Spleen (tissue), 11 donors: ENCODE data around the gene LAMA5. TPM values are rescaled to one million over a fixed set of nuclear protein-coding genes. Genes with fewer than 3 reads are reported as not detected.

Experiments used
- DNase-seq: peaks from one replicate; pipeline ENCODE4 v3.0.0-alpha.2; 2020
- H3K27ac ChIP-seq, 8 donors: fragments of 200-600 bp; sonication (generic) in 7 of 8; 1 replicate in 4 of 8; 2 replicates in 4 of 8; pipeline versions ENCODE4 v1.5.0 to v1.8.0; 2016 to 2021; ENCODE audit warnings: inconsistent platforms in 4 of 8, mild to moderate bottlenecking in 4 of 8, moderate library complexity in 1 of 8
- H3K27me3 ChIP-seq, 7 donors: fragments of 200-600 bp; sonication (generic) in 6 of 7; replicated peaks in 1 of 7; 1 replicate in 4 of 7; 2 replicates in 3 of 7; pipeline versions ENCODE4 v1.5.0 to v1.8.0; 2016 to 2021; ENCODE audit warnings: inconsistent platforms in 3 of 7, mild to moderate bottlenecking in 1 of 7
- H3K36me3 ChIP-seq, 6 donors: fragments of 200-600 bp; sonication (generic) in 5 of 6; 1 replicate in 4 of 6; 2 replicates in 2 of 6; pipeline versions ENCODE4 v1.5.0 to v1.8.0; 2016 to 2021; ENCODE audit warnings: inconsistent platforms in 2 of 6
- H3K4me1 ChIP-seq, 6 donors: fragments of 200-600 bp; sonication (generic) in 5 of 6; 1 replicate in 3 of 6; 2 replicates in 3 of 6; pipeline versions ENCODE4 v1.5.0 to v1.8.0; 2016 to 2021; ENCODE audit warnings: inconsistent platforms in 3 of 6
- H3K4me3 ChIP-seq, 8 donors: fragments of 200-600 bp; sonication (generic) in 7 of 8; 1 replicate in 4 of 8; 2 replicates in 4 of 8; pipeline versions ENCODE4 v1.5.0 to v1.8.0; 2016 to 2021; ENCODE audit warnings: inconsistent platforms in 4 of 8, mild to moderate bottlenecking in 4 of 8, moderate library complexity in 2 of 8
- H3K9me3 ChIP-seq, 8 donors: fragments of 200-600 bp; sonication (generic) in 7 of 8; 1 replicate in 4 of 8; 2 replicates in 4 of 8; pipeline versions ENCODE4 v1.5.0 to v1.8.0; 2016 to 2021; ENCODE audit warnings: inconsistent platforms in 4 of 8
- POLR2A ChIP-seq, 3 donors: fragments of 450-650 bp; IDR thresholded peaks; one replicate each; pipeline ENCODE4 v1.5.1; 2017; ENCODE audit warnings: antibody characterized with exemption in 3 of 3, mild to moderate bottlenecking in 1 of 3
- POLR2AphosphoS5 ChIP-seq, 3 donors: sonication (generic); formaldehyde crosslinking; IDR thresholded peaks; one replicate each; pipeline ENCODE4 v1.5.1; 2017; ENCODE audit warnings: antibody characterized with exemption in 3 of 3
- WGBS, 5 donors: extraction: QIAGEN DNeasy Blood & Tissue Kit in 3 of 5; methylation state at CpG; one replicate each; pipeline versions ENCODE4 v1.1.5 to v1.1.7; 2013 to 2018; 5-methylcytosine and 5-hydroxymethylcytosine counted together
- intact Hi-C: fragments of 100-400 bp; cut with DNase I; formaldehyde crosslinking; loops from one replicate; pipeline ENCODE4 v1.15.0; 2023; ENCODE audit warnings: low total_unique reads
- polyA plus RNA-seq, 3 donors: library from polyadenylated mRNA; stranded (reverse); fragments of 200-250 nt; gene quantifications; one replicate each; pipeline ENCODE4 v1.2.1, GENCODE V29; 2013
- total RNA-seq, 7 donors: library from RNA; depleted of rRNA in 3 of 7; stranded (reverse); fragments of >200 nt in 3 of 7; fragmentation: NEBNext Ultra II Directional in 4 of 7; extraction: Animal tissue kit (Norgen Biotek cat#: 25700) in 4 of 7; gene quantifications; one replicate each; pipeline versions ENCODE4 v1.1.0 to v1.2.1, GENCODE V29; 2016 to 2021
- TF ChIP-seq, protein P1 (sequence below), 11 experiments: fragments of 200-600 bp in 7 of 11; fragments of 450-650 bp in 4 of 11; sonication (generic) in 4 of 11; IDR thresholded peaks in 8 of 11; conservative IDR thresholded peaks in 3 of 11; 1 replicate in 7 of 11; 2 replicates in 4 of 11; pipeline versions ENCODE4 v1.4.0 to v1.8.0; 2016 to 2021; ENCODE audit warnings: antibody characterized with exemption in 11 of 11, inconsistent platforms in 4 of 11, mild to moderate bottlenecking in 1 of 11
- donor health status: healthy with polysubstance abuse.
- donor health status: DM: no; HTN: no; CAD: no; lungs with moderate emphysema.
- donor health status: DM: no; HTN: no; CAD: no.
- donor health status: Bipolar disorder and iron deficiency.
- donor health status: healthy.
- donor health status: DM: no; HTN: no; CAD: no.
- donor health status: DM: yes; HTN: yes; CAD: no.

Gene LAMA5
- total and polyA plus RNA-seq, 10 donors, result 46.5 to 266 (median 115) TPM

- Histone ChIP-seq H3K27ac (no peak overlapping the region), H3K36me3 (no peaks in the 10 kb centered on the region), H3K4me3 (no peak overlapping the region), H3K9me3 (no peaks in the 10 kb centered on the region), H3K27me3 (peaks cover 0 to 75% (median 32%) of the 10 kb centered on the region in 7 donors), H3K4me1 (peaks cover 13 to 50% (median 43%) of the 10 kb centered on the region in 6 donors)
- DNase-seq, result no peak
- intact Hi-C loops, result no loop called here
- WGBS, 5 donors, result 67 to 78% (median 71%) methylated on average over 14 to 19 of the region's 19 CpGs
- TF ChIP-seq, protein P1, sequence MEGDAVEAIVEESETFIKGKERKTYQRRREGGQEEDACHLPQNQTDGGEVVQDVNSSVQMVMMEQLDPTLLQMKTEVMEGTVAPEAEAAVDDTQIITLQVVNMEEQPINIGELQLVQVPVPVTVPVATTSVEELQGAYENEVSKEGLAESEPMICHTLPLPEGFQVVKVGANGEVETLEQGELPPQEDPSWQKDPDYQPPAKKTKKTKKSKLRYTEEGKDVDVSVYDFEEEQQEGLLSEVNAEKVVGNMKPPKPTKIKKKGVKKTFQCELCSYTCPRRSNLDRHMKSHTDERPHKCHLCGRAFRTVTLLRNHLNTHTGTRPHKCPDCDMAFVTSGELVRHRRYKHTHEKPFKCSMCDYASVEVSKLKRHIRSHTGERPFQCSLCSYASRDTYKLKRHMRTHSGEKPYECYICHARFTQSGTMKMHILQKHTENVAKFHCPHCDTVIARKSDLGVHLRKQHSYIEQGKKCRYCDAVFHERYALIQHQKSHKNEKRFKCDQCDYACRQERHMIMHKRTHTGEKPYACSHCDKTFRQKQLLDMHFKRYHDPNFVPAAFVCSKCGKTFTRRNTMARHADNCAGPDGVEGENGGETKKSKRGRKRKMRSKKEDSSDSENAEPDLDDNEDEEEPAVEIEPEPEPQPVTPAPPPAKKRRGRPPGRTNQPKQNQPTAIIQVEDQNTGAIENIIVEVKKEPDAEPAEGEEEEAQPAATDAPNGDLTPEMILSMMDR (IDR thresholded peaks at IDR 0.05 in 8 of 11, conservative IDR thresholded peaks at IDR 0.05 in 3 of 11), result no peak
- TF ChIP-seq POLR2A (IDR thresholded peaks at IDR 0.05) (no peak), POLR2AphosphoS5 (IDR thresholded peaks at IDR 0.05) (no peak)
Observed at GRCh38 chr20:62370115-62370806, 3.1 kb upstream of the LAMA5 start.

DNA sequence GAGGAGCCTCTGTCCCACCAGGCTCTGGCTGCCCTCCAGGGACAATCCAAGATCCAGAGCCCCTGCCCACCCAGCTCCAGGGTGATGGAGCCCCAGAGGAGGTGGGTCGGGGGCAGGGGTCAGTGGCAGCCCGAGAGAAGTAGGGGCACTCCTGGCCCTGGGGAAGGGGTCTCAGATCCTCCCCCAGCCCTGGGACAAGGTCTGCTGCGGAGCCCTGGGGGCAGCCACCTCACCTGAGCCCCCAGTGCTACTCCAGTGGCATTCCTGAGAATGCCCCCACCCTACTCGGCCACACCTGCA is 2.7 kb upstream of the LAMA5 start:
- DNase-seq, result no peak
- intact Hi-C loops, result no loop called here
- H3K4me3 ChIP-seq, result no peak overlapping the region
- H3K9me3 ChIP-seq, result no peaks in the 10 kb centered on the region
- H3K36me3 ChIP-seq, result no peaks in the 10 kb centered on the region
- 20 to 72% (median 55%) methylated on average over 1 to 4 of the region's 4 CpGs for WGBS, 5 donors
- TF ChIP-seq, protein P1 (IDR thresholded peaks at IDR 0.05 in 8 of 11, conservative IDR thresholded peaks at IDR 0.05 in 3 of 11), result no peak
- TF ChIP-seq POLR2A (IDR thresholded peaks at IDR 0.05), result no peak
- no peak for TF ChIP-seq POLR2AphosphoS5 (IDR thresholded peaks at IDR 0.05)
- peaks cover 0 to 79% (median 32%) of the 10 kb centered on the region in 7 donors for H3K27me3 ChIP-seq
- H3K4me1 ChIP-seq, result peaks cover 13 to 54% (median 46%) of the 10 kb centered on the region in 6 donors
- no peak overlapping the region for H3K27ac ChIP-seq

DNA sequence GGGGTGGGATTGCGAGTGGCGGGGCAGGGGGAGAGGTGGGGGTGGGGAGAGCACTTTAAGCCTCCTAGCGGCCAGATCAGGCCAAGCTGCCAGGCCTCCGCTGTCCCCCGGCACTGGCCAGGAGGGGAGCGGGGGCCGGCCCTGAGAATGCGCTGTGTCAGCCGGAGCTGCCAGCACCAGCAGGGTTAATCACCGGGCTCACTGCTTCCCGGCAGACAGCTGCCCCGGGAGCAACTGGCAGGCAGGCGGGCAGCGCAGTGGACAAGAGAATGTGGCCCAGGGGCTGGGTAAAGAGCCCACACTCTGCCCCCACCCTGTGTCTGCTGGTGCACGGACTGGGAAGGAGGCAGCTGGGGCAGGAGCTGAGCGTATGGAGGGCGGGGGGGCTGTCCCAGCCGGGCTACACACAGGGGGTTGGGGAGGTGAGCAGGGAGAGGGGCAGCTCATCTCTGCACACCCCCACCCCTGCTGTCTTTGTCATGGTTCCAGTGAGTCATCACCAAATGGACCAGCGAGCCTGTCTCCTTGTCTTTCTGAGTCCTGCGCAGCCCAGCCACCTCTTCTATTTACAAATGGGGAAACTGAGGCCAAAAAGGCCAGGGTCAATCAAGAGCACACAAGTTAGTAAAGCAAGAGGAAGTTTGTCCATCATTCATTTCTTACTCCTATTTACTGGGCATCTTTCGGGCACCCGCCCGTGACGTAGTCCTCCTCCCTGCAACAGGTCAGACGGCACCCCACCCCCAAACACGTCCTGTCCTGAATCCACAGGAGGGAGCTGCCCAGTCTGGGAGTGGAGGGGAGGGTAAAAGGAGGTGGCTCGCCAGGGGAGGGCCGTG is 2.1 kb upstream of the LAMA5 start:
- intact Hi-C loops, result no loop called here
- Histone ChIP-seq H3K4me1 (peaks cover 13 to 60% (median 49%) of the 10 kb centered on the region in 6 donors), H3K4me3 (peak overlapping the region in 2 of 8 donors; percentile 76 to 90), H3K27ac (peak overlapping the region in 1 of 8 donors; percentile 86), H3K9me3 (no peaks in the 10 kb centered on the region), H3K36me3 (no peaks in the 10 kb centered on the region), H3K27me3 (peaks cover 0 to 79% (median 32%) of the 10 kb centered on the region in 7 donors)
- DNase-seq, result no peak
- TF ChIP-seq POLR2A (IDR thresholded peaks at IDR 0.05) (no peak), POLR2AphosphoS5 (IDR thresholded peaks at IDR 0.05) (peak in 2 of 3 donors; percentile 31 to 64)
- TF ChIP-seq, protein P1 (IDR thresholded peaks at IDR 0.05 in 8 of 11, conservative IDR thresholded peaks at IDR 0.05 in 3 of 11), result peak in 8 of 11 experiments; percentile 24 to 69 (median 55)
- 24 to 30% (median 28%) methylated on average over 20 to 28 of the region's 28 CpGs for WGBS, 5 donors
